Loucy (cell line): ENCODE results near the gene HHIP.

Source experiments
- H2AFZ ChIP-seq: fragments of 200-600 bp; sonication (generic); 2 replicates; pipeline ENCODE4 v1.6.0; 2016; ENCODE audit warnings: antibody characterized with exemption, mild to moderate bottlenecking, low read length, moderate library complexity
- H3F3A ChIP-seq: fragments of 200-600 bp; 2 replicates; pipeline ENCODE4 v1.6.0; 2016; ENCODE audit warnings: antibody characterized with exemption, low read depth, mild to moderate bottlenecking
- H3K27me3 ChIP-seq: fragments of 200-600 bp; sonication (generic); 2 replicates; pipeline ENCODE4 v1.6.1; 2014; ENCODE audit warnings: low read length, mild to moderate bottlenecking; ENCODE audit not compliant: insufficient read depth, poor library complexity, severe bottlenecking
- H3K36me3 ChIP-seq: fragments of 200-600 bp; sonication (generic); 2 replicates; pipeline ENCODE4 v1.6.1; 2016; ENCODE audit warnings: low read length; ENCODE audit not compliant: insufficient read depth
- H3K4me1 ChIP-seq: fragments of 200-600 bp; sonication (generic); 2 replicates; pipeline ENCODE4 v1.5.1; 2014; ENCODE audit warnings: low read length, mild to moderate bottlenecking; ENCODE audit not compliant: insufficient read depth, poor library complexity, severe bottlenecking
- H3K4me2 ChIP-seq: fragments of 200-600 bp; sonication (generic); 2 replicates; pipeline ENCODE4 v1.6.0; 2014; ENCODE audit warnings: antibody characterized with exemption, low read length, low read depth, mild to moderate bottlenecking; ENCODE audit not compliant: poor library complexity, severe bottlenecking
- H3K4me3 ChIP-seq: fragments of 200-600 bp; sonication (generic); 2 replicates; pipeline ENCODE4 v1.5.1; 2014; ENCODE audit warnings: low read length, mild to moderate bottlenecking, mixed read lengths; ENCODE audit not compliant: poor library complexity, severe bottlenecking
- H3K79me2 ChIP-seq: fragments of 200-600 bp; sonication (generic); 2 replicates; pipeline ENCODE4 v1.6.1; 2014; ENCODE audit warnings: low read length; ENCODE audit not compliant: insufficient read depth
- H3K9ac ChIP-seq: fragments of 200-600 bp; sonication (generic); 2 replicates; pipeline ENCODE4 v1.6.0; 2014; ENCODE audit warnings: mild to moderate bottlenecking, low read depth, low read length, moderate library complexity; ENCODE audit not compliant: poor library complexity, severe bottlenecking
- H3K9me2 ChIP-seq: fragments of 200-600 bp; sonication (generic); replicated peaks from 2 replicates; pipeline ENCODE4 v1.6.1; 2016; ENCODE audit warnings: low read depth, low read length, mixed read lengths
- H3K9me3 ChIP-seq: fragments of 200-600 bp; sonication (generic); 2 replicates; pipeline ENCODE4 v1.6.1; 2014; ENCODE audit warnings: mild to moderate bottlenecking, antibody characterized with exemption, low read length, low read depth; ENCODE audit not compliant: insufficient read depth
- H4K20me1 ChIP-seq: fragments of 200-600 bp; sonication (generic); 2 replicates; pipeline ENCODE4 v1.6.0; 2014; ENCODE audit warnings: antibody characterized with exemption, low read length, mild to moderate bottlenecking; ENCODE audit not compliant: insufficient read depth, poor library complexity, severe bottlenecking
- CTCF ChIP-seq: fragments of 200-600 bp; sonication (generic); conservative IDR thresholded peaks from 2 replicates; pipeline ENCODE4 v1.5.1; 2014; ENCODE audit warnings: mild to moderate bottlenecking, antibody characterized with exemption, low read length
- EZH2phosphoT487 ChIP-seq: fragments of 200-600 bp; IDR thresholded peaks from 2 replicates; pipeline ENCODE4 v1.6.1; 2018; ENCODE audit warnings: antibody characterized with exemption, mild to moderate bottlenecking, moderate library complexity, borderline replicate concordance

Gene HHIP

GRCh38 chr4:144710526-144710912 lies 64.6 kb downstream of the HHIP start:
- Histone ChIP-seq H3K9me3 (no peaks in the 10 kb centered on the region), H3K4me2 (no peak overlapping the region), H3K36me3 (peaks cover 76% of the 10 kb centered on the region), H3K4me3 (no peak overlapping the region), H3K79me2 (no peaks in the 10 kb centered on the region), H3K9ac (no peak overlapping the region), H4K20me1 (no peaks in the 10 kb centered on the region), H3K9me2 (no peaks in the 10 kb centered on the region), H3F3A (no peaks in the 10 kb centered on the region), H3K27me3 (no peaks in the 10 kb centered on the region), H2AFZ (no peak overlapping the region), H3K4me1 (no peaks in the 10 kb centered on the region)
- TF ChIP-seq CTCF (no peak), EZH2phosphoT487 (no peak)

GRCh38 chr4:144711700-144712456 lies 65.9 kb downstream of the HHIP start:
- H3K4me1 ChIP-seq, result no peaks in the 10 kb centered on the region
- H3F3A ChIP-seq, result no peaks in the 10 kb centered on the region
- no peaks in the 10 kb centered on the region for H3K9me3 ChIP-seq
- H3K9me2 ChIP-seq, result no peaks in the 10 kb centered on the region
- H3K79me2 ChIP-seq, result no peaks in the 10 kb centered on the region
- H3K4me2 ChIP-seq, result no peak overlapping the region
- H3K9ac ChIP-seq, result no peak overlapping the region
- peaks cover 78% of the 10 kb centered on the region for H3K36me3 ChIP-seq
- TF ChIP-seq EZH2phosphoT487 (no peak), CTCF (no peak)
- no peaks in the 10 kb centered on the region for H3K27me3 ChIP-seq
- no peaks in the 10 kb centered on the region for H4K20me1 ChIP-seq
- H2AFZ ChIP-seq, result no peak overlapping the region
- no peak overlapping the region for H3K4me3 ChIP-seq

GRCh38 chr4:144712775-144713174 lies 66.8 kb downstream of the HHIP start:
- no peaks in the 10 kb centered on the region for H3K4me1 ChIP-seq
- H3F3A ChIP-seq, result no peaks in the 10 kb centered on the region
- H3K9me2 ChIP-seq, result no peaks in the 10 kb centered on the region
- H3K4me2 ChIP-seq, result no peak overlapping the region
- no peaks in the 10 kb centered on the region for H3K79me2 ChIP-seq
- H3K36me3 ChIP-seq, result peaks cover 71% of the 10 kb centered on the region
- H3K4me3 ChIP-seq, result no peak overlapping the region
- no peaks in the 10 kb centered on the region for H3K9me3 ChIP-seq
- H4K20me1 ChIP-seq, result no peaks in the 10 kb centered on the region
- H3K27me3 ChIP-seq, result no peaks in the 10 kb centered on the region
- no peak overlapping the region for H3K9ac ChIP-seq
- H2AFZ ChIP-seq, result no peak overlapping the region
- TF ChIP-seq CTCF, result no peak
- no peak for TF ChIP-seq EZH2phosphoT487
